Nephron (organoid): Measurements from ENCODE around the gene KCNQ1.

Experiments used
- H3K27ac Mint-ChIP-seq, 3 experiments: 2 replicates each; pipeline ENCODE4 v1.8.0; 2020; ENCODE audit warnings: mixed read lengths in 3 of 3, mild to moderate bottlenecking in 2 of 3, moderate library complexity in 1 of 3
- H3K27me3 Mint-ChIP-seq: 2 replicates; pipeline ENCODE4 v1.8.0; 2021; ENCODE audit warnings: low read depth, mild to moderate bottlenecking, moderate library complexity, mixed read lengths
- H3K36me3 Mint-ChIP-seq: 2 replicates; pipeline ENCODE4 v1.8.0; 2020; ENCODE audit warnings: low read depth, mixed read lengths
- H3K4me1 Mint-ChIP-seq: 2 replicates; pipeline ENCODE4 v1.8.0; 2020; ENCODE audit warnings: mixed read lengths
- H3K4me3 Mint-ChIP-seq, 3 experiments: 2 replicates each; pipeline ENCODE4 v1.8.0; 2020; ENCODE audit warnings: mild to moderate bottlenecking in 3 of 3, mixed read lengths in 3 of 3, moderate library complexity in 2 of 3
- H3K9me3 Mint-ChIP-seq: 2 replicates; pipeline ENCODE4 v1.8.0; 2020; ENCODE audit warnings: mixed read lengths
- TF ChIP-seq, protein P1 (sequence below), 3 experiments: fragments of 200-600 bp; sonication (generic); IDR thresholded peaks; one replicate each; pipeline ENCODE4 v1.5.0; 2021; ENCODE audit warnings: antibody characterized with exemption in 3 of 3; ENCODE audit not compliant: unreplicated experiment in 3 of 3

Gene KCNQ1

DNA sequence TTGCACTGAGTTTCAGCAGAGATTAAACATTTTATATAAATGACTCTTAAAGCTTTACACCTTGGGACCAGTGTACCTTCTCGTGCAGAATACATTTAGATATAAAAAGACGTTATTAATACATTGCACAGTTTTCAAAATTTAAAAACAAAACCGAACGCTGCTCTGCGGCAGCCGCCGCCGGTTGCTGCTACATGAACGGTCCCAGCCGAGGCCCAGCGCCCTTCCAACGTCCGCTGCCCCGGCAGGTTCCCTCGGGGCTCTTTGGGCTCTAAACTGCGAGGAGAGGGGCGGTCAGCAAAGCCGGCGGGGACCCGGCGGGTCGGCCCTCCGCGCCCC lies 438.8 kb downstream of the KCNQ1 start:
- peaks cover 10% of the 10 kb centered on the region for H3K27me3 Mint-ChIP-seq
- H3K9me3 Mint-ChIP-seq: no peaks in the 10 kb centered on the region
- TF ChIP-seq, protein P1, sequence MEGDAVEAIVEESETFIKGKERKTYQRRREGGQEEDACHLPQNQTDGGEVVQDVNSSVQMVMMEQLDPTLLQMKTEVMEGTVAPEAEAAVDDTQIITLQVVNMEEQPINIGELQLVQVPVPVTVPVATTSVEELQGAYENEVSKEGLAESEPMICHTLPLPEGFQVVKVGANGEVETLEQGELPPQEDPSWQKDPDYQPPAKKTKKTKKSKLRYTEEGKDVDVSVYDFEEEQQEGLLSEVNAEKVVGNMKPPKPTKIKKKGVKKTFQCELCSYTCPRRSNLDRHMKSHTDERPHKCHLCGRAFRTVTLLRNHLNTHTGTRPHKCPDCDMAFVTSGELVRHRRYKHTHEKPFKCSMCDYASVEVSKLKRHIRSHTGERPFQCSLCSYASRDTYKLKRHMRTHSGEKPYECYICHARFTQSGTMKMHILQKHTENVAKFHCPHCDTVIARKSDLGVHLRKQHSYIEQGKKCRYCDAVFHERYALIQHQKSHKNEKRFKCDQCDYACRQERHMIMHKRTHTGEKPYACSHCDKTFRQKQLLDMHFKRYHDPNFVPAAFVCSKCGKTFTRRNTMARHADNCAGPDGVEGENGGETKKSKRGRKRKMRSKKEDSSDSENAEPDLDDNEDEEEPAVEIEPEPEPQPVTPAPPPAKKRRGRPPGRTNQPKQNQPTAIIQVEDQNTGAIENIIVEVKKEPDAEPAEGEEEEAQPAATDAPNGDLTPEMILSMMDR (IDR thresholded peaks at IDR 0.05; ENCODE audit: unreplicated experiment in 3 of 3): no peak
- H3K27ac Mint-ChIP-seq: peak overlapping the region; percentile 81 to 88 (median 83)
- peaks cover 48% of the 10 kb centered on the region for H3K4me1 Mint-ChIP-seq
- H3K4me3 Mint-ChIP-seq: peak overlapping the region; percentile 86 to 92 (median 89)
- peaks cover 24% of the 10 kb centered on the region for H3K36me3 Mint-ChIP-seq

DNA sequence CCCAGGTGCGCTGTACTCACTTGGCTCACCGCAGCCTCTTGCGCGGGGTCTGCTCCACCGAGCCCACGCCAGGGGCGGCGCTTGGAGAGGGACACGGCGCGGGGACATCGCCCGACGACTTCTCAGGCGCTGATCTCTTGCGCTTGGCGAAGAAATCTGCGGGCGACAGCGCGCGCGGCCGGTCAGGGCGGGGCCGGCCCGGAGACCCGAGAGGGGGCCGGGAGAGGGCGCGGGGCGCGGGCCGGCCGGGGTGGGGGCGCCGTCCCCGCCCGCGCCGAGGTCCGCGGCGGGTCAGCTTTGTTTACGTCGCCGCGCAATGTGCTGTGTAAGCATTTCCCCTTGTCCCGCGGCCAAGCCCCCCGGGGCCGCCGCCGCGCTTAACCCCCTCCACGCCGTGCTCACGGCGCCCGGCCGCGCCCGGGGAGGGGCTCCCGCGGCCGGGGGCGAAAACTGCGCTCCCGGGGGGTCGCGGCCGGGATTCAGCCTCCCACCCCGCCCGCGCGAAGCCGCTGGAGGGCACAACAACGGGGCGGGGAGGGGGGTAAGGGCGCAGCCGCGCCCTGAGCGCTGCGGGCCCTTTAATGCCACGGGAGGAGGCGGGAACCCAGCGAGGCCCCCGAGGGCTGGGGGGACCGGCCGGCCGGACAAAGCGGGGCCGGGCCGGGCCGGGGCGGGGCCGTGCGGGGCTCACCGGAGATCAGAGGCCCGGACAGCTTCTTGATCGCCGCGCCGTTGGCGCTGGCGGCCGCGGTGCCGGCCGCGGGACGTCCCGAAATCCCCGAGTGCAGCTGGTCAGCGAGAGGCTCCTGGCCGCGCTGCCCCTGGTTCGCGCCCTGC lies 439.4 kb downstream of the KCNQ1 start:
- Mint-ChIP-seq H3K4me1 (peaks cover 51% of the 10 kb centered on the region), H3K27ac (peak overlapping the region in 1 of 3 experiments; percentile 83), H3K27me3 (peaks cover 10% of the 10 kb centered on the region), H3K4me3 (peak overlapping the region; percentile 86 to 92 (median 89)), H3K36me3 (peaks cover 20% of the 10 kb centered on the region), H3K9me3 (no peaks in the 10 kb centered on the region)
- TF ChIP-seq, protein P1 (IDR thresholded peaks at IDR 0.05; ENCODE audit: unreplicated experiment in 3 of 3): no peak

DNA sequence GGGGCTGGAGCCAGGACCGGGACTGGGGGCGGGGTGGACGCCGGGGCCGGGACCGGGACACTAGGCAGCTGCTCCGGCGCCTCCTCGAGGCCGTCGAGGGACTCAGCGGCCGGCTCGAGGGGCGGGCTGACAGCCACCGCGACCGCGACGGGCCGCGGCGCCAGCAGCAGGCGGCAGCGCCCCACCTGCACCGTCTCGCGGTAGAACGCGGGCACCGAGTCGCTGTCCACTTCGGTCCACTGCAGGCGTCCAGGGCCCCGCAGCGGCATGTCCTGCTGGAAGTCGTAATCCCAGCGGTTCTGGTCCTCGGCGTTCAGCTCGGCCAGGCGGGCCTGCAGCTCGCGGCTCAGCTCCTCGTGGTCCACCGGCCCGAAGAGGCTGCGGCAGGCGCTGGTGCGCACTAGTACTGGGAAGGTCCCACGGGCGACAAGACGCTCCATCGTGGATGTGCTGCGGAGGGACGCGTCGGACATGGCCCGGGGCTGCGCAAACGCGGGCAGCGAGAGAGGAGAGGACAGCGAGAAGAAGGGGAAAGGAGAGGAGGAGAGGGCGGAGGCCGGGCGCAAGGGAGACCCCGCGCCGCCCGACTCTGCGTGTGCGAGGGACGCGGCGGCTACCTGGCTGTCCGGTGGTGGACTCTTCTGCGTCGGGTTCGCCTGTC lies 440.3 kb downstream of the KCNQ1 start:
- peak overlapping the region in 2 of 3 experiments; percentile 47 to 88 for H3K27ac Mint-ChIP-seq
- H3K4me1 Mint-ChIP-seq: peaks cover 47% of the 10 kb centered on the region

DNA sequence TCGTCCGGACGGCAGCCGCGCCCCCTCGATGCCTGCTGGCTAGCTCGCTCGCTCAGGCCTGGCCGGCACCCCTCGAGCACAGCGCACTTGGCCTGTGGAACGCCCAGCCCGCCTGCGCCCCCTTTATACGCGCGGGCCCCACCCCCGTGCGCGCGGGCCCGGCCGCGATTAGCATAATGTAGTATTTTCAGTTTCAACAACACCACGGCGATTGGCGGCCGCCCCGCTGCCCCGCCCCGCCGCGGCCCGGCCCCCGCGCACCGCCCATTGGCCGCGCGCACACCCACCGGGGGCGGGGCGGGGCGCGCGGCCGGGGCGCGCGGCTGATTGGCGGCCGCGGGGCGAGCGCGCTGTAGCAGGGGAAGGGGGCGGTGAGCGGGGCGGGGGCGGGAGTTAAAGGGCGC lies 440.9 kb downstream of the KCNQ1 start, which contains the start of gene CDKN1C:
CDKN1C (minus strand) TSS at position 98 of the 404 bp plus-strand sequence. CDS start 319 bp downstream, outside the sequence.
- Mint-ChIP-seq H3K4me3 (peak within 1 kb of the TSS; percentile 85 to 93 (median 93)), H3K27me3 (peaks cover 7% of the 10 kb centered on the region), H3K36me3 (peaks cover 14% of the 10 kb centered on the region), H3K27ac (peak within 1 kb of the TSS; percentile 80 to 95 (median 85)), H3K9me3 (no peaks in the 10 kb centered on the region), H3K4me1 (peaks cover 45% of the 10 kb centered on the region)
- TF ChIP-seq, protein P1 (IDR thresholded peaks at IDR 0.05; ENCODE audit: unreplicated experiment in 3 of 3): no peak

More for the DNA sequence above, 440.3 kb downstream of the KCNQ1 start:
- Mint-ChIP-seq H3K36me3 (peaks cover 14% of the 10 kb centered on the region), H3K27me3 (peaks cover 10% of the 10 kb centered on the region), H3K9me3 (no peaks in the 10 kb centered on the region), H3K4me3 (peak overlapping the region; percentile 85 to 93 (median 93))
- TF ChIP-seq, protein P1 (IDR thresholded peaks at IDR 0.05; ENCODE audit: unreplicated experiment in 3 of 3): peak in 2 of 3 experiments; percentile 18 to 26

DNA sequence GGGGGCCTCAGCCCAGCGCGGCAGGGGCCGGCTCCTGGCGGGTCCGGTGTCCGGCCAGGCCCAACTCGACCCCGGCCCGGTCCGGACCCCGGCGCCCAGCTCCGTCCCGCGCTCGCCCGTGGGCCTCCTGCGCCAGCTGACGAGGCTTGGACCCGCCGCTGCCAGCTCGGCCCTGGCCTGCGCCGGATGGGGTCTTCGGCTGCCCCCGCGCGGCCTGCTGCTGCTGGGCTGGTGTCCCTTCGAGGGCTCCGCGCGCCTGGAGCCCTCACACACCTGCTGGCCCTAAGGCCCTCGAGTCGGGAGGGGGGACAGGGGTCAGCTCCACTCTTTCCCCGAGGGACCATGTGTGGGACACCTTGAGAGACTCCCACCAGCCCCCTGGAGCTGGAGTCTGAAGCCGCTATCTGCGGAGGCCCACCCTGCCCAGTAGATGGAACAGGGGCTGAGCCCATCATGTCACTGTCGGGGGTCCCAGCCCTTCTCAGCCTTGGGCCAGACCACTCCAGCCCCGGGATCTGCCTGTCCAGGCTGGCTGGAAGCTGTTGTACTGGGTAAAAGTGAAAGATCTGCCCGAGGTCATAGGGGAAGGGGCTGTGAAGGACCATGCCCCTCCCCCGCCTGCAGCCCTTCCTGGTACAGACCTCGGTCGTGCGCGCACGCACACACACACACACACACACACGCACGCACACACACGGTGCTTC lies 441.5 kb downstream of the KCNQ1 start:
- no peaks in the 10 kb centered on the region for H3K9me3 Mint-ChIP-seq
- H3K4me1 Mint-ChIP-seq: peaks cover 40% of the 10 kb centered on the region
- H3K27me3 Mint-ChIP-seq: peaks cover 7% of the 10 kb centered on the region
- TF ChIP-seq, protein P1 (IDR thresholded peaks at IDR 0.05; ENCODE audit: unreplicated experiment in 3 of 3): peak in 2 of 3 experiments; percentile 18 to 48
- peaks cover 14% of the 10 kb centered on the region for H3K36me3 Mint-ChIP-seq
- H3K4me3 Mint-ChIP-seq: peak overlapping the region; percentile 65 to 78 (median 73)
- H3K27ac Mint-ChIP-seq: peak overlapping the region; percentile 80 to 95 (median 85)
